KMS-11 (cell line): ENCODE results near the gene BCL2A1.

Experiments used
- H2AFZ ChIP-seq: fragments of 200-600 bp; sonication (generic); 2 replicates; pipeline ENCODE4 v1.6.1; 2016; ENCODE audit warnings: antibody characterized with exemption, mixed run types, low read depth
- H3K27ac ChIP-seq: fragments of 200-600 bp; sonication (generic); 2 replicates; pipeline ENCODE4 v1.6.1; 2016; ENCODE audit warnings: mild to moderate bottlenecking, mixed run types
- H3K27me3 ChIP-seq: fragments of 200-600 bp; sonication (generic); 2 replicates; pipeline ENCODE4 v1.6.1; 2017; ENCODE audit warnings: mild to moderate bottlenecking, low read depth, mixed run types, moderate library complexity; ENCODE audit not compliant: insufficient read depth
- H3K36me3 ChIP-seq: fragments of 200-600 bp; sonication (generic); 2 replicates; pipeline ENCODE4 v1.6.1; 2017; ENCODE audit warnings: mild to moderate bottlenecking, mixed run types; ENCODE audit not compliant: insufficient read depth
- H3K4me1 ChIP-seq: fragments of 200-600 bp; sonication (generic); 2 replicates; pipeline ENCODE4 v1.6.1; 2016; ENCODE audit warnings: mild to moderate bottlenecking, low read depth, mixed run types; ENCODE audit not compliant: poor library complexity, severe bottlenecking
- H3K4me2 ChIP-seq: fragments of 200-600 bp; sonication (generic); 2 replicates; pipeline ENCODE4 v1.7.0; 2016; ENCODE audit warnings: mild to moderate bottlenecking, mixed run types
- H3K4me3 ChIP-seq: fragments of 200-600 bp; sonication (generic); IDR thresholded peaks from 2 replicates; pipeline ENCODE4 v1.6.1; 2017; ENCODE audit warnings: low read depth, low read length, mixed read lengths; ENCODE audit not compliant: insufficient read depth
- H3K79me2 ChIP-seq: fragments of 200-600 bp; sonication (generic); 2 replicates; pipeline ENCODE4 v1.6.1; 2016; ENCODE audit warnings: low read depth, mixed run types; ENCODE audit not compliant: insufficient read depth
- H3K9ac ChIP-seq: fragments of 200-600 bp; sonication (generic); 2 replicates; pipeline ENCODE4 v1.6.1; 2016; ENCODE audit warnings: mild to moderate bottlenecking, mixed run types
- H4K20me1 ChIP-seq: fragments of 200-600 bp; sonication (generic); 2 replicates; pipeline ENCODE4 v1.6.1; 2016; ENCODE audit warnings: mild to moderate bottlenecking, mixed run types; ENCODE audit not compliant: insufficient read depth
- CTCF ChIP-seq: fragments of 200-600 bp; sonication (generic); conservative IDR thresholded peaks from 2 replicates; pipeline ENCODE4 v1.6.1; 2017; ENCODE audit warnings: low read depth, mild to moderate bottlenecking, antibody characterized with exemption, low read length, moderate library complexity, mixed read lengths

BCL2A1 gene

GRCh38 chr15:79914728-79915127 is 56.3 kb downstream of the BCL2A1 start:
- Histone ChIP-seq H3K27ac (no peak overlapping the region), H2AFZ (no peak overlapping the region), H3K4me2 (no peak overlapping the region), H3K27me3 (no peaks in the 10 kb centered on the region), H3K79me2 (no peaks in the 10 kb centered on the region), H3K4me3 (no peak overlapping the region), H4K20me1 (no peaks in the 10 kb centered on the region), H3K9ac (no peak overlapping the region), H3K36me3 (no peaks in the 10 kb centered on the region), H3K4me1 (no peaks in the 10 kb centered on the region)
- TF ChIP-seq CTCF: no peak
